Activated B cell treated with CpG ODN at 0.5 μM for 24 hours (primary cell): ENCODE data around the gene ABCA1. TPM values are rescaled to one million over a fixed set of nuclear protein-coding genes. Genes with fewer than 3 reads are reported as not detected.

ENCODE experiments used
- ATAC-seq: fragments of 200-7000 bp; cut with Tn5 transposase; one replicate; pipeline ENCODE4 v1.10.0; 2021; ENCODE audit warnings: low read depth, mild to moderate bottlenecking, moderate library complexity
- CTCF ChIA-PET: fragments of 350-600 bp; sonication (Branson Sonifier 250); formaldehyde crosslinking; loops from one replicate; lab custom pipeline; 2021; ENCODE audit warnings: antibody characterized with exemption; lab: Charles Lee
- POLR2A ChIA-PET: fragments of 350-600 bp; sonication (Branson Sonifier 250); formaldehyde crosslinking; loops from one replicate; lab custom pipeline; 2021; ENCODE audit warnings: antibody characterized with exemption; lab: Charles Lee
- DNase-seq: peaks from one replicate; pipeline ENCODE4 v3.0.0; 2022
- H3K27ac Mint-ChIP-seq: one replicate; pipeline ENCODE4 v1.8.0; 2020; ENCODE audit warnings: mixed read lengths
- H3K27me3 Mint-ChIP-seq: one replicate; pipeline ENCODE4 v1.8.0; 2021; ENCODE audit warnings: mixed read lengths
- H3K36me3 Mint-ChIP-seq: one replicate; pipeline ENCODE4 v1.8.0; 2021; ENCODE audit warnings: low read depth, mixed read lengths
- H3K4me1 Mint-ChIP-seq: one replicate; pipeline ENCODE4 v1.8.0; 2021; ENCODE audit warnings: mixed read lengths
- H3K4me3 Mint-ChIP-seq: one replicate; pipeline ENCODE4 v1.8.0; 2020; ENCODE audit warnings: mild to moderate bottlenecking, mixed read lengths
- H3K9me3 Mint-ChIP-seq: one replicate; pipeline ENCODE4 v1.8.0; 2020; ENCODE audit warnings: mixed read lengths
- CTCF ChIP-seq: fragments of 200-600 bp; IDR thresholded peaks from one replicate; pipeline ENCODE4 v1.8.0; 2022; ENCODE audit warnings: antibody characterized with exemption, mild to moderate bottlenecking
- intact Hi-C: fragments of 100-400 bp; cut with micrococcal nuclease; formaldehyde crosslinking; loops from one replicate; pipeline ENCODE4 v1.15.1; 2024
- total RNA-seq: library from RNA; stranded (reverse); gene quantifications from 2 replicates; pipeline ENCODE4 v1.2.3, GENCODE V29; 2022

Gene ABCA1
- total RNA-seq, 1 donor from 2014 or later: 2.3 TPM

GRCh38 chr9:104864675-104865104 lies 63.3 kb downstream of the ABCA1 start:
- peaks cover 24% of the 10 kb centered on the region for H3K36me3 Mint-ChIP-seq
- intact Hi-C loops: loop anchor here (5.0 to 10.0 kb wide), 4 partner anchors 82 to 830 kb away; partner anchors contain the start of genes NIPSNAP3A, SLC44A1 and TMEM38B
- no peak for ATAC-seq
- peaks cover 58% of the 10 kb centered on the region for H3K4me1 Mint-ChIP-seq
- no peak overlapping the region for H3K27ac Mint-ChIP-seq
- no peaks in the 10 kb centered on the region for H3K27me3 Mint-ChIP-seq
- ChIA-PET CTCF (interaction anchor here (2.2 to 6.0 kb wide), 4 partner anchors 62 to 549 kb away, joined by 8 to 63 read pairs (median 32); no protein-coding TSS in a partner anchor), POLR2A (no interaction called here)
- no peak for DNase-seq
- no peak overlapping the region for H3K4me3 Mint-ChIP-seq
- no peak for TF ChIP-seq CTCF
- no peaks in the 10 kb centered on the region for H3K9me3 Mint-ChIP-seq

DNA sequence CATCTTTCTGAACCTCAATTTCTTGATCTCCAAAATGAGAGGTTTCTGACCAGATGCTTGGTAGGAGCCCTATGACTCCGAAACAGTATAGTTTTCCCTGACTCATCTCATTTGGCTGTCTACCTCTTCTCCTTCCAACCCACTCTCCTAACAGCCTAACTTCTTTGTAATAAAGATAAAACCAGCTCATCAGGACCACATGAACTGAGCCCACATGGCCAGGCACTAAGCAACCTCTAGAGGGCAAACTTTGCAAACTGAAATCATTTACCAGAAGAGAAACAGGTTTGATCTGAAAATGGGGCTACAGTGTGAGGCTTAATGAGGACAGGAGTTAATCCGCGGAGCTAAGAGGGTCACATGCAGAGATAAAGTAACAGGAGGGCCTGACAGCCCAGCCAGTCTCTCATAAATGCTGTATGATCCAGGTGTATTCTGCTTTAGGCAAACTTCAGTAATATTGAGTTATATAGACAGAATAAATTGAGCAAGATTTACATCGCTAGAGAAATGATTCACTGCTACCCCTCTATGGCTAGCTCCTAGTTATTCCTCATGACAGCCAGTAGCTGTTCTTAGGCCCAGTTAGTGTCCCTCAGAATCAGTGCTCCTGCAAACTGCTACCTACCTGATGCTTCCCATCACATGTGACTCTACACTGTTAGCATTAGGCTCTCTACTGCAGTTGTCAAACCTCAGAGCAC lies 64.6 kb downstream of the ABCA1 start:
- DNase-seq: no peak
- Mint-ChIP-seq H3K27ac (no peak overlapping the region), H3K4me1 (peaks cover 53% of the 10 kb centered on the region)

GRCh38 chr9:104861397-104861796 lies 66.6 kb downstream of the ABCA1 start:
- ATAC-seq (no peak), DNase-seq (no peak)
- ChIA-PET POLR2A (interaction anchor here (0.6 kb wide), 1 partner anchor 29 kb away, joined by 7 read pairs; no protein-coding TSS in a partner anchor), CTCF (interaction anchor here (0.5 to 6.0 kb wide), 8 partner anchors 19 to 669 kb away, joined by 3 to 63 read pairs (median 4); partner anchors contain the start of gene SLC44A1)
- H3K27me3 Mint-ChIP-seq: no peaks in the 10 kb centered on the region
- peaks cover 41% of the 10 kb centered on the region for H3K4me1 Mint-ChIP-seq
- TF ChIP-seq CTCF: no peak
- intact Hi-C loops: loop anchor here (1.0 to 10.0 kb wide), 5 partner anchors 8 to 833 kb away; partner anchors contain the start of genes NIPSNAP3A, SLC44A1 and TMEM38B
- H3K4me3 Mint-ChIP-seq: no peak overlapping the region
- H3K9me3 Mint-ChIP-seq: no peaks in the 10 kb centered on the region
- H3K36me3 Mint-ChIP-seq: peaks cover 35% of the 10 kb centered on the region
- H3K27ac Mint-ChIP-seq: no peak overlapping the region

More for the DNA sequence above, 64.6 kb downstream of the ABCA1 start:
- CTCF ChIA-PET: interaction anchor here (0.6 to 6.0 kb wide), 28 partner anchors 10 to 979 kb away, joined by 3 to 63 read pairs (median 4); partner anchors contain the start of gene SLC44A1
- TF ChIP-seq CTCF: no peak
- Mint-ChIP-seq H3K36me3 (peaks cover 32% of the 10 kb centered on the region), H3K27me3 (no peaks in the 10 kb centered on the region), H3K4me3 (no peak overlapping the region), H3K9me3 (no peaks in the 10 kb centered on the region)
- intact Hi-C loops: loop anchor here (1.0 to 10.0 kb wide), 9 partner anchors 63 to 831 kb away; partner anchors contain the start of genes NIPSNAP3A, SLC44A1 and TMEM38B
- ATAC-seq: peak; percentile 74
- POLR2A ChIA-PET: interaction anchor here (0.6 to 1.0 kb wide), 2 partner anchors 64 to 553 kb away, joined by 4 read pairs; partner anchors contain the start of gene ABCA1

DNA sequence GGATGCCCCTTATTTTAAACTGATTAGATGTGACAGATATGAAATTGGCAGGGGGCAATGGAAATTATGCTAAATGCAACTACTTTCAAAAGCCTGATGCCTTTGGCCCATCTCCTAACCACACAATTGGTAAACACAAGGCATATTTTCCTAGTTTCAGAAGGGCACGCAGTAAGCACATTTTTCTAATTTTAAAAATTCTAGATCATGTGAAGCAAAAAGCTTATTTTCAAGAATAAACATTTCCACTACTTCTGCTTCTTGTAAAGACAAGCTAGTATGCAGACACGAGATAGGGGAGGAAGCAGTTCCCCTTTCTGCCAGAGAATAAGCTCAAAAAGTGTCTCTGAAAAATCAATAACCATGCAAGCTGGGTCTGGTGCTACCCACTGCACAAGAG lies 67.7 kb downstream of the ABCA1 start:
- ChIA-PET POLR2A (interaction anchor here (0.6 to 1.1 kb wide), 2 partner anchors 9 to 71 kb away, joined by 3 read pairs; no protein-coding TSS in a partner anchor), CTCF (interaction anchor here (0.8 to 6.0 kb wide), 9 partner anchors 60 to 553 kb away, joined by 3 to 63 read pairs (median 4); partner anchors contain the start of gene SLC44A1)
- peak overlapping the region; percentile 59 for H3K27ac Mint-ChIP-seq
- peaks cover 41% of the 10 kb centered on the region for H3K36me3 Mint-ChIP-seq
- H3K27me3 Mint-ChIP-seq: no peaks in the 10 kb centered on the region
- TF ChIP-seq CTCF: no peak
- no peaks in the 10 kb centered on the region for H3K9me3 Mint-ChIP-seq
- intact Hi-C loops: loop anchor here (1.0 to 10.0 kb wide), 5 partner anchors 68 to 835 kb away; partner anchors contain the start of genes ABCA1, NIPSNAP3A, SLC44A1 and TMEM38B
- H3K4me3 Mint-ChIP-seq: no peak overlapping the region
- H3K4me1 Mint-ChIP-seq: peaks cover 41% of the 10 kb centered on the region
- DNase-seq (no peak), ATAC-seq (peak; percentile 74)

DNA sequence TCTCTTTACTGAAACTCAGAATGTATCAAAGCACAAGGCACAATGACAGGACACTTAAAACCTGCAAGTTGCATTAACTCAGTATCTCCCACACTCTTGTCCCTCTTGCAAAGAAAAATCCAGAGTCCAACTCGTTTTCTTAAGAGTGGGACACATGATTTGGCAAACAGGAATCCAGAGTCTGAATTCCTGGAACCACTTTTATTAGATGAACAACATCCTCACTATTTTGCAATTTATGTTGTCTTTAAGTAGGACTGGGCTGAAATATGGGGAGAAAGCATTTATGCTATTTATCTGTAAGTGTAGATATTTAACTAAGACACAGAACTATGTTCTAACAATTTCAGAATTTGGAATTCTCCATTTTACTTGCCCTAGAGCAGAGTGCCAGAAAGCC lies 69.1 kb downstream of the ABCA1 start:
- no peak overlapping the region for H3K4me3 Mint-ChIP-seq

More for the DNA sequence above, 69.1 kb downstream of the ABCA1 start:
- TF ChIP-seq CTCF: no peak
- ChIA-PET POLR2A (no interaction called here), CTCF (no interaction called here)
- ATAC-seq (no peak), DNase-seq (no peak)
- intact Hi-C loops: no loop called here
- no peaks in the 10 kb centered on the region for H3K9me3 Mint-ChIP-seq
- H3K27ac Mint-ChIP-seq: no peak overlapping the region
- H3K36me3 Mint-ChIP-seq: peaks cover 55% of the 10 kb centered on the region
- H3K27me3 Mint-ChIP-seq: no peaks in the 10 kb centered on the region
- peaks cover 41% of the 10 kb centered on the region for H3K4me1 Mint-ChIP-seq
